Prostate gland (tissue), 2 donors: ENCODE measurements around the gene TMEM154. TPM values are rescaled to one million over a fixed set of nuclear protein-coding genes. Genes with fewer than 3 reads are reported as not detected.

ENCODE experiments used
- DNase-seq: peaks from one replicate; pipeline ENCODE4 v3.0.0-alpha.2; 2019; ENCODE audit warnings: low spot score
- H3K27ac ChIP-seq, 2 donors: fragments of 200-600 bp; sonication (generic); 2 replicates each; pipeline ENCODE4 v1.5.1; 2017 to 2019
- H3K27me3 ChIP-seq: fragments of 200-600 bp; sonication (generic); replicated peaks from 2 replicates; pipeline ENCODE4 v1.5.1; 2019; ENCODE audit not compliant: insufficient read depth
- H3K36me3 ChIP-seq, 2 donors: fragments of 200-600 bp; sonication (generic); 1 replicate in 1 of 2; 2 replicates in 1 of 2; pipeline versions ENCODE4 v1.5.1 to v1.8.1; 2017 to 2019
- H3K4me1 ChIP-seq: fragments of 200-600 bp; sonication (generic); replicated peaks from 2 replicates; pipeline ENCODE4 v1.5.1; 2019
- H3K4me3 ChIP-seq, 2 donors: fragments of 200-600 bp; sonication (generic); 2 replicates each; pipeline ENCODE4 v1.5.1; 2017 to 2019
- H3K9me3 ChIP-seq: fragments of 200-600 bp; sonication (generic); 2 replicates; pipeline ENCODE4 v1.5.1; 2017
- CTCF ChIP-seq, 4 experiments: fragments of 200-600 bp in 2 of 4; fragments of 450-650 bp in 2 of 4; sonication (generic) in 2 of 4; IDR thresholded peaks; 1 replicate in 3 of 4; 2 replicates in 1 of 4; pipeline ENCODE4 v1.5.1; 2016 to 2019; ENCODE audit warnings: antibody characterized with exemption in 4 of 4, mild to moderate bottlenecking in 2 of 4, moderate library complexity in 2 of 4
- POLR2A ChIP-seq: fragments of 450-650 bp; IDR thresholded peaks from one replicate; pipeline ENCODE4 v1.6.1; 2016; ENCODE audit warnings: antibody characterized with exemption, mild to moderate bottlenecking
- POLR2AphosphoS5 ChIP-seq: sonication (generic); formaldehyde crosslinking; IDR thresholded peaks from one replicate; pipeline ENCODE4 v1.6.1; 2017; ENCODE audit warnings: antibody characterized with exemption
- WGBS: methylation state at CpG from one replicate; pipeline ENCODE4 v1.1.5; 2018; 5-methylcytosine and 5-hydroxymethylcytosine counted together
- intact Hi-C: fragments of 100-400 bp; cut with DNase I; formaldehyde crosslinking; loops from one replicate; pipeline ENCODE4 v1.14.2; 2022
- total RNA-seq, 2 donors: library from RNA; depleted of rRNA; stranded (reverse); fragments of >200 nt; gene quantifications; one replicate each; pipeline ENCODE4 v1.1.0, GENCODE V29; 2016

The TMEM154 gene
- total RNA-seq, 2 donors from 2014 or later: 2.6 to 2.7 TPM

- DNase-seq: no peak
- 93% methylated on average over 3 of the region's 3 CpGs for WGBS
- Histone ChIP-seq H3K4me3 (no peak overlapping the region), H3K27ac (no peak overlapping the region), H3K27me3 (no peaks in the 10 kb centered on the region), H3K9me3 (no peaks in the 10 kb centered on the region), H3K36me3 (no peaks in the 10 kb centered on the region), H3K4me1 (no peaks in the 10 kb centered on the region)
- intact Hi-C loops: no loop called here
- TF ChIP-seq CTCF (IDR thresholded peaks at IDR 0.05) (no peak), POLR2AphosphoS5 (no peak), POLR2A (no peak)
Measured at GRCh38 chr4:152581536-152582160, 98.1 kb downstream of the TMEM154 start.

GRCh38 chr4:152579916-152580315, 99.9 kb downstream of the TMEM154 start:
- no peaks in the 10 kb centered on the region for H3K4me1 ChIP-seq
- no peak for DNase-seq
- intact Hi-C loops: no loop called here
- no peaks in the 10 kb centered on the region for H3K27me3 ChIP-seq
- TF ChIP-seq POLR2A (no peak), CTCF (IDR thresholded peaks at IDR 0.05) (no peak), POLR2AphosphoS5 (no peak)
- 97% methylated on average over 6 of the region's 6 CpGs for WGBS
- H3K4me3 ChIP-seq: no peak overlapping the region
- H3K27ac ChIP-seq: no peak overlapping the region
- H3K36me3 ChIP-seq: no peaks in the 10 kb centered on the region
- no peaks in the 10 kb centered on the region for H3K9me3 ChIP-seq

- intact Hi-C loops: no loop called here
- H3K9me3 ChIP-seq: no peaks in the 10 kb centered on the region
- DNase-seq: no peak
- no peak overlapping the region for H3K4me3 ChIP-seq
- no peak overlapping the region for H3K27ac ChIP-seq
- WGBS: 72% methylated on average over 11 of the region's 11 CpGs
- no peaks in the 10 kb centered on the region for H3K27me3 ChIP-seq
- H3K4me1 ChIP-seq: no peaks in the 10 kb centered on the region
- TF ChIP-seq POLR2A (no peak), CTCF (IDR thresholded peaks at IDR 0.05) (no peak), POLR2AphosphoS5 (no peak)
- no peaks in the 10 kb centered on the region for H3K36me3 ChIP-seq
Measured at GRCh38 chr4:152579107-152579764, 100.6 kb downstream of the TMEM154 start.

- no peaks in the 10 kb centered on the region for H3K9me3 ChIP-seq
- H3K36me3 ChIP-seq: no peaks in the 10 kb centered on the region
- WGBS: 41% methylated on average over 1 of the region's 1 CpG
- no peak overlapping the region for H3K4me3 ChIP-seq
- intact Hi-C loops: no loop called here
- TF ChIP-seq POLR2AphosphoS5 (no peak), CTCF (IDR thresholded peaks at IDR 0.05) (no peak), POLR2A (no peak)
- DNase-seq: no peak
- H3K27me3 ChIP-seq: no peaks in the 10 kb centered on the region
- no peaks in the 10 kb centered on the region for H3K4me1 ChIP-seq
- no peak overlapping the region for H3K27ac ChIP-seq
Measured at GRCh38 chr4:152578670-152579069, 101.1 kb downstream of the TMEM154 start.
